ENCODE measurements around the gene GLE1.
"Not testable (repeated sequence)": the region's sequence is repeated elsewhere in the genome, so short reads cannot be mapped to it uniquely, and the experiment has no call there.

The GLE1 gene

GRCh38 chr9:128552744-128553440 lies 48.4 kb downstream of the GLE1 start:
- no peak for DNase-seq

- DNase-seq, result no peak
These were observed 49.2 kb downstream of the GLE1 start for GRCh38 chr9:128553728-128554127.

- no peak for DNase-seq
These were observed 49.8 kb downstream of the GLE1 start for GRCh38 chr9:128554155-128554862.

GRCh38 chr9:128555180-128555721 lies 50.7 kb downstream of the GLE1 start:
- DNase-seq, result no peak

- DNase-seq, result no peak
These were observed 51.8 kb downstream of the GLE1 start for GRCh38 chr9:128556276-128556675.

- DNase-seq, result no peak
These were observed 52.6 kb downstream of the GLE1 start for GRCh38 chr9:128556926-128557634.

- DNase-seq, result no peak
These were observed 54.2 kb downstream of the GLE1 start for GRCh38 chr9:128558431-128559310.

GRCh38 chr9:128565578-128565977 lies 61.1 kb downstream of the GLE1 start:
- DNase-seq, result no peak

- no peak for DNase-seq
These were observed 64.1 kb downstream of the GLE1 start for GRCh38 chr9:128568470-128569078.

- DNase-seq, result no peak
These were observed 71.0 kb downstream of the GLE1 start for GRCh38 chr9:128575469-128575868.

GRCh38 chr9:128575916-128576315 lies 71.4 kb downstream of the GLE1 start:
- no peak for DNase-seq

- no peak for DNase-seq
These were observed 72.7 kb downstream of the GLE1 start for GRCh38 chr9:128577206-128577605.

- no peak for DNase-seq
These were observed 74.7 kb downstream of the GLE1 start for GRCh38 chr9:128579194-128579593.

GRCh38 chr9:128580731-128581130 lies 76.2 kb downstream of the GLE1 start:
- no peak for DNase-seq

GRCh38 chr9:128585155-128585554 lies 80.6 kb downstream of the GLE1 start:
- DNase-seq, result not testable (repeated sequence)

- DNase-seq, result not testable (repeated sequence)
These were observed 82.4 kb downstream of the GLE1 start for GRCh38 chr9:128586934-128587333.

GRCh38 chr9:128587453-128587852 lies 82.9 kb downstream of the GLE1 start:
- DNase-seq, result no peak

GRCh38 chr9:128588581-128589233 lies 84.2 kb downstream of the GLE1 start:
- no peak for DNase-seq
